Lower leg skin (tissue), 4 donors: ENCODE results near the gene ZNF74. TPM values are rescaled to one million over a fixed set of nuclear protein-coding genes. Genes with fewer than 3 reads are reported as not detected.
"Not testable (repeated sequence)": the region's sequence is repeated elsewhere in the genome, so short reads cannot be mapped to it uniquely, and the experiment has no call there.

Source experiments
- DNase-seq, 2 donors: peaks; one replicate each; pipeline ENCODE4 v3.0.0-alpha.2; 2019; ENCODE audit warnings: low spot score in 2 of 2
- H3K4me3 ChIP-seq: fragments of 200-600 bp; sonication (generic); 2 replicates; pipeline ENCODE4 v1.5.1; 2017; ENCODE audit warnings: mild to moderate bottlenecking, low read depth; ENCODE audit not compliant: poor library complexity, severe bottlenecking
- POLR2A ChIP-seq, 2 donors: fragments of 450-650 bp; IDR thresholded peaks; one replicate each; pipeline ENCODE4 v1.6.1; 2016 to 2017; ENCODE audit warnings: antibody characterized with exemption in 2 of 2, mild to moderate bottlenecking in 1 of 2, moderate library complexity in 1 of 2
- WGBS, 2 donors: methylation state at CpG; one replicate each; pipeline ENCODE4 v1.1.5; 2018; 5-methylcytosine and 5-hydroxymethylcytosine counted together
- intact Hi-C: fragments of 100-400 bp; cut with DNase I; formaldehyde crosslinking; loops from one replicate; pipeline ENCODE4 v1.15.0; 2023; ENCODE audit warnings: low total_unique reads
- total RNA-seq, 4 donors: library from RNA; depleted of rRNA; stranded (reverse); fragments of >200 nt; gene quantifications; one replicate each; pipeline ENCODE4 v1.1.0, GENCODE V29; 2016
- TF ChIP-seq, protein P1 (sequence below), 3 donors: fragments of 450-650 bp; IDR thresholded peaks; one replicate each; pipeline ENCODE4 v1.5.1; 2016; ENCODE audit warnings: antibody characterized with exemption in 3 of 3, mild to moderate bottlenecking in 3 of 3, moderate library complexity in 2 of 3

ZNF74 gene
- total RNA-seq, 4 donors from 2014 or later, result 11.3 to 13.2 (median 11.5) TPM

DNA sequence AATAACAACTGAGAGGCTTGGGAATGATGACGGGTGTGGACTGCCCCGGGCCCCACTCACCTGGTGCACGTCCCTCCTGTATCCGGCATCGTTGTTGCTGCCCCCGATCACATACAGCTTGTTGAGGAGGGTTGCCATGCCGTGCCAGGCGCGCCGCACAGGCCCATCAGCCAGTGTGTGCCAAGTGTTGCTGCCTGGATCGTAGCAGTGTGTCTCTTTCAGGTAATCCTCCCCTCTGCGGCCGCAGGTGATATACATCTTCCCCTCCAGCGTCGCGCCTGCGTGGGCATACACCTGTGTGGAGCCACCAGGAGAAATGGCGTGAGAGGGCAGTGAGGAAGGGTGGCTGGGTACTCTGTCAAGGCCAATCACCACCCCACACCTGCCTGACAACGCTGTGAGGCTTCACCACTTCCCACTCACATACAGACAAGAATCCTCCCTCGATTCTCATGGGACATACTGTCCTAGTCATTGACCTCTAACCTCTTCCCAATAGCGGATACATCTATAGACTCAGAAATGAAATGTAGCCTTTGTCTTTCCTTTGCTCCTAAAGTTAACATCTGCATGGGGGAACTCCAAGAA, 52.5 kb downstream of the ZNF74 start:
- intact Hi-C loops, result no loop called here

DNA sequence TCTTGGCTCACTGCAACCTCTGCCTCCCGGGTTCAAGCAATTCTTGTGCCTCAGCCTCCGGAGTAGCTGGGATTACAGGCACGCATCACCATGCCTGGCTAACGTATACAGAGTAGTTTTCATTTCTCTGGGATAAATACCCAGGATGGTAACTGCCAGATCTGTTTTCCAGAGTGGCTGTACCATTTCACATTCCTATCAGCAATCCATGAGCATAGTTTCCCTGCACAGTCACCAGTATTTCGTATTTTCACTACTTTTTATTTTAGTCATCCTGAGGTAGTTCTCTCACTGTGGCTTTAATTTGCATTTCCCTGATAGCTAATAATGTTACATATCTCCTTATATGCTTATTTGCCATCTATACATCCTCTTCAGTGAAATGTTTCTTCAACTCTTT, 54.7 kb downstream of the ZNF74 start:
- WGBS, 2 donors, result 90 to 97% methylated on average over 5 of the region's 5 CpGs
- TF ChIP-seq, protein P1, sequence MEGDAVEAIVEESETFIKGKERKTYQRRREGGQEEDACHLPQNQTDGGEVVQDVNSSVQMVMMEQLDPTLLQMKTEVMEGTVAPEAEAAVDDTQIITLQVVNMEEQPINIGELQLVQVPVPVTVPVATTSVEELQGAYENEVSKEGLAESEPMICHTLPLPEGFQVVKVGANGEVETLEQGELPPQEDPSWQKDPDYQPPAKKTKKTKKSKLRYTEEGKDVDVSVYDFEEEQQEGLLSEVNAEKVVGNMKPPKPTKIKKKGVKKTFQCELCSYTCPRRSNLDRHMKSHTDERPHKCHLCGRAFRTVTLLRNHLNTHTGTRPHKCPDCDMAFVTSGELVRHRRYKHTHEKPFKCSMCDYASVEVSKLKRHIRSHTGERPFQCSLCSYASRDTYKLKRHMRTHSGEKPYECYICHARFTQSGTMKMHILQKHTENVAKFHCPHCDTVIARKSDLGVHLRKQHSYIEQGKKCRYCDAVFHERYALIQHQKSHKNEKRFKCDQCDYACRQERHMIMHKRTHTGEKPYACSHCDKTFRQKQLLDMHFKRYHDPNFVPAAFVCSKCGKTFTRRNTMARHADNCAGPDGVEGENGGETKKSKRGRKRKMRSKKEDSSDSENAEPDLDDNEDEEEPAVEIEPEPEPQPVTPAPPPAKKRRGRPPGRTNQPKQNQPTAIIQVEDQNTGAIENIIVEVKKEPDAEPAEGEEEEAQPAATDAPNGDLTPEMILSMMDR (IDR thresholded peaks at IDR 0.05), result no peak
- TF ChIP-seq POLR2A (IDR thresholded peaks at IDR 0.05), result no peak
- no peak overlapping the region for H3K4me3 ChIP-seq
- no peak for DNase-seq
- intact Hi-C loops, result no loop called here

More for the DNA sequence above, 52.5 kb downstream of the ZNF74 start:
- TF ChIP-seq, protein P1 (IDR thresholded peaks at IDR 0.05), result no peak
- TF ChIP-seq POLR2A (IDR thresholded peaks at IDR 0.05), result no peak
- DNase-seq, result no peak
- 93 to 94% methylated on average over 21 of the region's 21 CpGs for WGBS, 2 donors
- no peak overlapping the region for H3K4me3 ChIP-seq

DNA sequence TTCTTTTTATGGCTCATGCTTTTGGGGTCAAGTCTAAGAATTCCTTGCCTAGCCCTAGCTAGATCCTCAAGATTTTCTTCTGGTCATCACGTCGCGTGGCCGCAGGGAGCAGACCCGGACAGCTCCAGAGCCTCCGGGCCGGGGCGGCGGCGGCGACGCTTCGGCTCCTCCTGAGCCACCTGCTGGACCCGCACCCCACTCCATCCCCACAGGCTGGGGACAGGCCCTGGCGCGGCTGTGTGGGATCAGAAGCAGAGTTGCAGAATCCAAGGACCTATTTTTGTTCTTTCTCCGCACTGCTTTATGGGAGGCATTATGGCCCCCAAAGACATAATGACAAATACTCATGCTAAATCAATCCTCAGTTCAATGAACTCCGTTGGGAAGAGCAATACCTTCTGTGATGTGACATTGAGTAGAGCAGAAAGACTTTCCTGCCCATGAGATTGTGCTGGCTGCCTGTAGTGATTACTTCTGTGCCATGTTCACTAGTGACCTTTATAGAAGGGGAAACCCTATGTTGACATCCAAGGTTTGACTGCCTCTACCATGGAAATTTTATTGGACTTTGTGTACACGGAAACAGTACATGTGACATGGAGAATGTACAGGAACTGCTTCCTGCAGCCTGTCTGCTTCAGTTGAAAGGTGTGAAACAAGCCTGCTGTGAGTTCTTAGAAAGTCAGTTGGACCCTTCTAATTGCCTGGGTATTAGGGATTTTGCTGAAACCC, 56.0 kb downstream of the ZNF74 start:
- no peak overlapping the region for H3K4me3 ChIP-seq
- intact Hi-C loops, result no loop called here
- DNase-seq, result no peak
- no peak for TF ChIP-seq POLR2A (IDR thresholded peaks at IDR 0.05)
- TF ChIP-seq, protein P1 (IDR thresholded peaks at IDR 0.05), result no peak
- 93 to 96% methylated on average over 19 of the region's 19 CpGs for WGBS, 2 donors

DNA sequence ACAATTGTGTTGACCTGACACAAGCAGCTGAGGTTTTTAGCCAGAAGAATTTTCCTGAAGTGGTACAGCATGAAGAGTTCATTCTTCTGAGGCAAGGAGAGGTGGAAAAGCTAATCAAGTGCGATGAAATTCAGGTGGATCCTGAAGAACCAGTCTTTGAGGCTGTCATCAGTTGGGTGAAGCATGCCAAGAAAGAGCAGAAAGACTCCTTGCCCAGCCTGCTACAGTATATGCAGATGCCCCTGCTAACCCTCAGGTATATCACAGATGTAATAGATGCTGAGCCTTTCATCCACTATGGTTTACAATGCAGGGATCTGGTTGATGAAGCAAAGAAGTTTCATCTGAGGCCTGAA, 56.6 kb downstream of the ZNF74 start:
- 54 to 74% methylated on average over 1 of the region's 1 CpG for WGBS, 2 donors
- H3K4me3 ChIP-seq, result no peak overlapping the region
- TF ChIP-seq, protein P1 (IDR thresholded peaks at IDR 0.05), result no peak
- TF ChIP-seq POLR2A (IDR thresholded peaks at IDR 0.05), result no peak
- DNase-seq, result no peak
- intact Hi-C loops, result no loop called here

DNA sequence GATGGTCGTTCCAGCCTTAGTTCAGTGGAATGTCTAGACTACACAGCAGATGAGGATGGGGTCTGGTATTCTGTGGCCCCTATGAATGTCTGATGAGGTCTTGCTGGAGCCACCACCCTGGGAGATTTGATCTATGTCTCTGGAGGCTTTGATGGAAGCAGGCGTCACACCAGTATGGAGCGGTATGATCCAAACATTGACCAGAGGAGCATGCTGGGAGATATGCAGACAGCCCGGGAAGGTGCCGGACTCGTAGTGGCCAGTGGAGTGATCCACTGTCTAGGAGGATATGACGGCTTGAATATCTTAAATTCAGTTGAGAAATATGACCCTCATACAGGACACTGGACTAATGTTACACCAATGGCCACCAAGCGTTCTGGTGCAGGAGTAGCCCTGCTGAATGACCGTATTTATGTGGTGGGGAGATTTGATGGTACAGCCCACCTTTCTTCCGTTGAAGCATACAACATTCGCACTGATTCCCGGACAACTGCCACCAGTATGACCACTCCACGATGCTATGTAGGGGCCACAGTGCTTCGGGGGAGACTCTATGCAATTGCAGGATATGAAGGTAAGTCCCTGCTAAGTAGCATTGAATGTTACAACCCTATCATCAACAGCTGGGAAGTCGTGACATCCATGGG, 57.3 kb downstream of the ZNF74 start:
- 95 to 96% methylated on average over 15 of the region's 15 CpGs for WGBS, 2 donors
- intact Hi-C loops, H3K4me3 ChIP-seq, DNase-seq: not testable (repeated sequence)

DNA sequence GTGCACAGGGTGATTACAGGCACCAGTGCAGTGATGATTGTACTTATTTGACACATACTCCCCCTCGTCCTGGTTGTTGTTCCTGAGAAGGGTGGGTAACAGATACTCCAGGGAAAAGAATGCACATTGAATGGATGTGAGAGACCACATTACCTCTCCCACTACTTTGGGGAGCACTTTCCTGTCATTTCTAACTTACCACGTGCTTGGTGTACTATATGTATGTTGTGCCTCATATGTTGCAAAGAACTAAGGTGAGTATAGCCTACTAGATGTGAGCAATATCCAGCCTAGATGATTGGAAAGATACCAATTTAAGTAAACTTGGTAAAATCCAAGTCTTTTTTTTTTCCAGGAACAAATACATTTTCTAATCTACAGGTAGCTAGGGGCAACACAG, 58.0 kb downstream of the ZNF74 start:
- intact Hi-C loops, result no loop called here
- 84 to 94% methylated on average over 2 of the region's 2 CpGs for whole genome bisulfite sequencing, 2 donors
- TF ChIP-seq, protein P1 (IDR thresholded peaks at IDR 0.05), result no peak
- TF ChIP-seq POLR2A (IDR thresholded peaks at IDR 0.05), result no peak
- DNase-seq, result no peak
- H3K4me3 ChIP-seq, result no peak overlapping the region
